ENCODE data around the gene IQCK.

The IQCK gene

DNA sequence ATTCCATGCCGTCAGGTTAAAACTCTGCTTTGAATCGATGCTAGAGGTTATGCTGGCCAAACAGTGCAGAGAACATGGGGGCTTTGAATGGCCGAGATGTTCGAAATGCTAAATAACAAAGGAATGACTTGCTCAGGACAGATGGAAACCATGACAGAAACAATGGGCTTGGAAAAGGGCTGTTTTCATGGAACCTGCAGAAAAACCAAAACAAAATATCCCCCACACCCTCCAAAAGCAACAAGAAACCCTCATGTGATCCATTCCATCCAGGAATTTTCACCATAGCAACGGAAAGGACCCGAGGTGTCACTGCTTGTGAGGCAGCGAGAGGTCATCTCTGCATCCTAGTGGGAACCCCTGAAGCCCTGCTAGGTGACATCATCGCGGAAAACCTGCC lies 141.1 kb downstream of the IQCK start:
- H3K36me3 ChIP-seq (ENCODE audit: control insufficient read depth in 1 of 2, insufficient read depth in 2 of 2, low read length in 2 of 2): peaks cover 6 to 7% of the 10 kb centered on the region in 2 donors
- no peaks in the 10 kb centered on the region for H3K27me3 ChIP-seq (ENCODE audit: low read depth, low read length)
- no peaks in the 10 kb centered on the region for H3K9me3 ChIP-seq (ENCODE audit: control insufficient read depth in 1 of 2, low read length in 2 of 2)
- no peak overlapping the region for H3K27ac ChIP-seq (ENCODE audit: low read length)
- H3K4me3 ChIP-seq (ENCODE audit: low read depth in 1 of 2, low read length in 2 of 2): no peak overlapping the region
- H3K4me1 ChIP-seq (ENCODE audit: control insufficient read depth in 1 of 2, insufficient read depth in 2 of 2, low read length in 2 of 2): peaks cover 0 to 5% of the 10 kb centered on the region in 2 donors

GRCh38 chr16:19859603-19860002 lies 141.5 kb downstream of the IQCK start:
- no peaks in the 10 kb centered on the region for H3K27me3 ChIP-seq (ENCODE audit: low read depth, low read length)
- no peak overlapping the region for H3K27ac ChIP-seq (ENCODE audit: low read length)
- H3K4me1 ChIP-seq (ENCODE audit: control insufficient read depth in 1 of 2, insufficient read depth in 2 of 2, low read length in 2 of 2): peaks cover 0 to 5% of the 10 kb centered on the region in 2 donors
- H3K36me3 ChIP-seq (ENCODE audit: control insufficient read depth in 1 of 2, insufficient read depth in 2 of 2, low read length in 2 of 2): peaks cover 6 to 7% of the 10 kb centered on the region in 2 donors
- no peak overlapping the region for H3K4me3 ChIP-seq (ENCODE audit: low read depth in 1 of 2, low read length in 2 of 2)
- H3K9me3 ChIP-seq (ENCODE audit: control insufficient read depth in 1 of 2, low read length in 2 of 2): no peaks in the 10 kb centered on the region

GRCh38 chr16:19860166-19861041 lies 142.3 kb downstream of the IQCK start:
- no peak overlapping the region for H3K27ac ChIP-seq (ENCODE audit: low read length)
- no peaks in the 10 kb centered on the region for H3K27me3 ChIP-seq (ENCODE audit: low read depth, low read length)
- H3K36me3 ChIP-seq (ENCODE audit: control insufficient read depth in 1 of 2, insufficient read depth in 2 of 2, low read length in 2 of 2): peaks cover 6 to 7% of the 10 kb centered on the region in 2 donors
- H3K9me3 ChIP-seq (ENCODE audit: control insufficient read depth in 1 of 2, low read length in 2 of 2): no peaks in the 10 kb centered on the region
- peaks cover 0 to 5% of the 10 kb centered on the region in 2 donors for H3K4me1 ChIP-seq (ENCODE audit: control insufficient read depth in 1 of 2, insufficient read depth in 2 of 2, low read length in 2 of 2)
- H3K4me3 ChIP-seq (ENCODE audit: low read depth in 1 of 2, low read length in 2 of 2): no peak overlapping the region

DNA sequence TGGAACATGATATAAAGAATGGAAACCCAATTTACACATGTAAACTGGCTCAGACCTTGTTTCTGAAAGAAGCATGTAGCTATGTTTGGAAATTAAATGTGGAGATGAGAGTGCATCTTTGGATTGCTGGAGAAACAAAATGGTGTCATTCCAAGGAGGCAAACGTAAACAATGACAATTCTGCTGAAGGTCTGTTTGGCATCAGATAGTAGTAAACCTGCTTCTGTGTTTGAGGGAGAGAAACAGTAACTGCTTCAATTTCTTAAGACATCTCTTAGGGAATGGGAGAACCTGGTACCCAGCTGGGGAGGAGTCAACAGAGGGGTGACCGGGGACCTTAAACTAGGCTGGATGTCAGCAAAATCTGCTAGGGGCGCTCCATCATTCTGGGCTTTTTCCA lies 143.1 kb downstream of the IQCK start:
- H3K4me1 ChIP-seq (ENCODE audit: control insufficient read depth in 1 of 2, insufficient read depth in 2 of 2, low read length in 2 of 2): peaks cover 0 to 5% of the 10 kb centered on the region in 2 donors
- peaks cover 6 to 7% of the 10 kb centered on the region in 2 donors for H3K36me3 ChIP-seq (ENCODE audit: control insufficient read depth in 1 of 2, insufficient read depth in 2 of 2, low read length in 2 of 2)
- H3K4me3 ChIP-seq (ENCODE audit: low read depth in 1 of 2, low read length in 2 of 2): no peak overlapping the region
- no peaks in the 10 kb centered on the region for H3K27me3 ChIP-seq (ENCODE audit: low read depth, low read length)
- no peak overlapping the region for H3K27ac ChIP-seq (ENCODE audit: low read length)
- no peaks in the 10 kb centered on the region for H3K9me3 ChIP-seq (ENCODE audit: control insufficient read depth in 1 of 2, low read length in 2 of 2)

DNA sequence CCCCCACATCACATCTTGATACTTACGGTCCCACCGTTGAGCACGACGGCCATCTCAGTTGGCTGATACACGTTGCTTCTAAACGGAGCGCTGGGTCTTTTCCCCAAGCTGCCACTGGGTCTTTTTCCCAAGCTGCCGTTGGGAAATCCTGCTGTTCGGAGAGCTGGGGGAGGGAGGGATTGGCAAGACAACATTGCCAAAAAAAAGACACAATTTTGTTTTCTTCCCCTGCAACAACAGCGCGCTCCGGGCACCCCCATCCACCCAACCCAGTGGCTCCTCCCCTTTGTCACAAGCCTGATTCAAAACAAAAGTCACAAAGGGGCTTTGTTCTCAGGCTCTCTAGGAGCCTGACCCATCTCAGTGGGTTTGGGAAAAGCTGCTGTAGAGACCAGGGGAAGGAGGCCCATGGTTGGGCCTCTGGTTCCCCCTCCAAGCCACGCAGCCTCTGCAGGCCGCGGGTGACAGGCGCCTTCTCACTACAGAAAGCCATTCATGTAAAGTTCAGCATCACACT lies 143.8 kb downstream of the IQCK start:
- H3K4me3 ChIP-seq (ENCODE audit: low read depth in 1 of 2, low read length in 2 of 2): no peak overlapping the region
- H3K36me3 ChIP-seq (ENCODE audit: control insufficient read depth in 1 of 2, insufficient read depth in 2 of 2, low read length in 2 of 2): peaks cover 7 to 8% of the 10 kb centered on the region in 2 donors
- H3K27me3 ChIP-seq (ENCODE audit: low read depth, low read length): no peaks in the 10 kb centered on the region
- H3K4me1 ChIP-seq (ENCODE audit: control insufficient read depth in 1 of 2, insufficient read depth in 2 of 2, low read length in 2 of 2): peaks cover 0 to 5% of the 10 kb centered on the region in 2 donors
- no peaks in the 10 kb centered on the region for H3K9me3 ChIP-seq (ENCODE audit: control insufficient read depth in 1 of 2, low read length in 2 of 2)
- H3K27ac ChIP-seq (ENCODE audit: low read length): no peak overlapping the region

DNA sequence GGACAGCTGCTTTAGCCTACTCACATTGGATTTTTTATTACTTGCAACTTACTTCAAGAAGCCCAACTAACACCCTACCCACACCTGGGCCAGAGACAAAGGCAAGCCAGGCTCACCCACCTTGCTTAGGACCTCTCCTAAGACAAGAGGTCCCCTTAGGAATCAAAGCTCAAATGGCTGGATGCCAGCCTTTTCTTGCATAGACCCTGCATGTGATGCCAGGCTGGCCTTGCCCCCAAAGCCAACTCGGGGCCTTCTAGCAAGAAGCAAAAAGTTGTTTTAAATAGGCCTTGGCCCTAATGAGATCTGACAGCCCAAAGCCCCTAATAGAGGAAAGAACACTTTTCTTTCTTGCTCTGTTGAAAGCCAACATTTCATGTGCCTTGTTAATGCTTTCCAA lies 145.9 kb downstream of the IQCK start:
- H3K27ac ChIP-seq (ENCODE audit: low read length): no peak overlapping the region

GRCh38 chr16:19864566-19864965 lies 146.5 kb downstream of the IQCK start:
- Histone ChIP-seq H3K4me1 (ENCODE audit: control insufficient read depth in 1 of 2, insufficient read depth in 2 of 2, low read length in 2 of 2) (peaks cover 0 to 5% of the 10 kb centered on the region in 2 donors), H3K27me3 (ENCODE audit: low read depth, low read length) (no peaks in the 10 kb centered on the region), H3K4me3 (ENCODE audit: low read depth in 1 of 2, low read length in 2 of 2) (no peak overlapping the region), H3K9me3 (ENCODE audit: control insufficient read depth in 1 of 2, low read length in 2 of 2) (no peaks in the 10 kb centered on the region), H3K27ac (ENCODE audit: low read length) (no peak overlapping the region), H3K36me3 (ENCODE audit: control insufficient read depth in 1 of 2, insufficient read depth in 2 of 2, low read length in 2 of 2) (peaks cover 4 to 8% of the 10 kb centered on the region in 2 donors)

More for the DNA sequence above, 145.9 kb downstream of the IQCK start:
- Histone ChIP-seq H3K4me3 (ENCODE audit: low read depth in 1 of 2, low read length in 2 of 2) (no peak overlapping the region), H3K4me1 (ENCODE audit: control insufficient read depth in 1 of 2, insufficient read depth in 2 of 2, low read length in 2 of 2) (peaks cover 0 to 5% of the 10 kb centered on the region in 2 donors), H3K36me3 (ENCODE audit: control insufficient read depth in 1 of 2, insufficient read depth in 2 of 2, low read length in 2 of 2) (peaks cover 7 to 8% of the 10 kb centered on the region in 2 donors), H3K27me3 (ENCODE audit: low read depth, low read length) (no peaks in the 10 kb centered on the region), H3K9me3 (ENCODE audit: control insufficient read depth in 1 of 2, low read length in 2 of 2) (no peaks in the 10 kb centered on the region)

DNA sequence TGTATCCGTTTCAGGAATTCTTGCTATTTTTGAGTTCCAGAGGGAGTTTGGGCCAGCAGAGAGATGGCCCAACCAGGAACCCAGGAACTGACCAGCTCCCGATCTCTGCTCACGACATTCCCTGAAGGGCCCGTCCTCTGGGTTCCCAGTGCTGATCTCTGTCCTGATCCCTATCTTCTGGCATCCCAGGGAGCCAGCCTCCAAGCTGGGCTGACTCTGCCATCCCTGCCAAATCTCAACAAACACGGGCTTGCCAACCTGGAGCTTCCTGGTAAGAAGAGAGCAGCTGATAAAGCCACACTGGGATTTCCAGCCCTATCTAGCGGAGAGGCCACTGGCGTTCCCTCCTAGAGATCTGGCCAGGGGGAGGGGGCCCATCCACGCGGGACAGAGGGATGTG lies 150.3 kb downstream of the IQCK start:
- Histone ChIP-seq H3K4me3 (ENCODE audit: low read depth in 1 of 2, low read length in 2 of 2) (no peak overlapping the region), H3K36me3 (ENCODE audit: control insufficient read depth in 1 of 2, insufficient read depth in 2 of 2, low read length in 2 of 2) (peaks cover 7 to 9% of the 10 kb centered on the region in 2 donors), H3K27me3 (ENCODE audit: low read depth, low read length) (no peaks in the 10 kb centered on the region), H3K9me3 (ENCODE audit: control insufficient read depth in 1 of 2, low read length in 2 of 2) (no peaks in the 10 kb centered on the region), H3K27ac (ENCODE audit: low read length) (no peak overlapping the region), H3K4me1 (ENCODE audit: control insufficient read depth in 1 of 2, insufficient read depth in 2 of 2, low read length in 2 of 2) (no peaks in the 10 kb centered on the region)

- peaks cover 5 to 9% of the 10 kb centered on the region in 2 donors for H3K36me3 ChIP-seq (ENCODE audit: control insufficient read depth in 1 of 2, insufficient read depth in 2 of 2, low read length in 2 of 2)
- H3K4me1 ChIP-seq (ENCODE audit: control insufficient read depth in 1 of 2, insufficient read depth in 2 of 2, low read length in 2 of 2): no peaks in the 10 kb centered on the region
- H3K9me3 ChIP-seq (ENCODE audit: control insufficient read depth in 1 of 2, low read length in 2 of 2): no peaks in the 10 kb centered on the region
Measured at GRCh38 chr16:19871721-19872120, 153.7 kb downstream of the IQCK start.

GRCh38 chr16:19872179-19872863 lies 154.2 kb downstream of the IQCK start:
- no peak overlapping the region for H3K27ac ChIP-seq (ENCODE audit: low read length)
- peaks cover 4 to 9% of the 10 kb centered on the region in 2 donors for H3K36me3 ChIP-seq (ENCODE audit: control insufficient read depth in 1 of 2, insufficient read depth in 2 of 2, low read length in 2 of 2)
- H3K9me3 ChIP-seq (ENCODE audit: control insufficient read depth in 1 of 2, low read length in 2 of 2): no peaks in the 10 kb centered on the region
- H3K27me3 ChIP-seq (ENCODE audit: low read depth, low read length): no peaks in the 10 kb centered on the region
- no peak overlapping the region for H3K4me3 ChIP-seq (ENCODE audit: low read depth in 1 of 2, low read length in 2 of 2)
- H3K4me1 ChIP-seq (ENCODE audit: control insufficient read depth in 1 of 2, insufficient read depth in 2 of 2, low read length in 2 of 2): no peaks in the 10 kb centered on the region

More at GRCh38 chr16:19871721-19872120, 153.7 kb downstream of the IQCK start:
- no peaks in the 10 kb centered on the region for H3K27me3 ChIP-seq (ENCODE audit: low read depth, low read length)
- no peak overlapping the region for H3K27ac ChIP-seq (ENCODE audit: low read length)
- H3K4me3 ChIP-seq (ENCODE audit: low read depth in 1 of 2, low read length in 2 of 2): no peak overlapping the region

DNA sequence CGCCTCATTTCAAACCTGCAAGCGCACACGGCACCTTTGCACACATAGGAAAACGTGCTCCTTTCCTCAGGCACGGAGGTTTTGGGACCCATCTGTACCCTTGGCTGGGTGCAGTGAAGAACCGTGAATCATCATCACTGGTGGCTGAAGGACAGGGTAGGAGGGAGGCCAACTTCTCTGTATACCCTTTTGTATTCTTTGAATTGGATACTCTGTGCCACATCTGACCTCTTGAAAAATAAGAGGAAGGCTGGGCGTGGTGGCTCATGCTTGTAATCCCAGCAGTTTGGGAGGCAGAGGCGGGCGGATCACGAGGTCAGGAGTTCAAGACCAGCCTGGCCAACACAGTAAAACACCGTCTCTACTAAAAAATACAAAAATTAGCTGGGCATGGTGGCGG lies 154.9 kb downstream of the IQCK start:
- no peaks in the 10 kb centered on the region for H3K27me3 ChIP-seq (ENCODE audit: low read depth, low read length)
- H3K4me3 ChIP-seq (ENCODE audit: low read depth in 1 of 2, low read length in 2 of 2): no peak overlapping the region
- peaks cover 4 to 9% of the 10 kb centered on the region in 2 donors for H3K36me3 ChIP-seq (ENCODE audit: control insufficient read depth in 1 of 2, insufficient read depth in 2 of 2, low read length in 2 of 2)
- H3K9me3 ChIP-seq (ENCODE audit: control insufficient read depth in 1 of 2, low read length in 2 of 2): no peaks in the 10 kb centered on the region
- no peak overlapping the region for H3K27ac ChIP-seq (ENCODE audit: low read length)
- H3K4me1 ChIP-seq (ENCODE audit: control insufficient read depth in 1 of 2, insufficient read depth in 2 of 2, low read length in 2 of 2): no peaks in the 10 kb centered on the region

Measured in muscle layer of duodenum (tissue), 2 donors.